Sigmoid colon (tissue), 7 donors: ENCODE measurements around the gene FLNB. TPM values are rescaled to one million over a fixed set of nuclear protein-coding genes. Genes with fewer than 3 reads are reported as not detected.

Source experiments
- DNase-seq: peaks from one replicate; pipeline ENCODE4 v3.0.0-alpha.2; 2019
- H3K27ac ChIP-seq, 4 donors: fragments of 200-600 bp; sonication (generic); one replicate each; pipeline ENCODE4 v1.5.1; 2016 to 2019; ENCODE audit warnings: mild to moderate bottlenecking in 1 of 4
- H3K27me3 ChIP-seq, 3 donors: fragments of 200-600 bp; sonication (generic); one replicate each; pipeline ENCODE4 v1.5.1; 2019; ENCODE audit warnings: mild to moderate bottlenecking in 1 of 3
- H3K36me3 ChIP-seq, 4 donors: fragments of 200-600 bp; sonication (generic); one replicate each; pipeline ENCODE4 v1.5.1; 2016 to 2019
- H3K4me1 ChIP-seq, 4 donors: fragments of 200-600 bp; sonication (generic); one replicate each; pipeline ENCODE4 v1.5.1; 2017 to 2019
- H3K4me3 ChIP-seq, 4 donors: fragments of 200-600 bp; sonication (generic); one replicate each; pipeline ENCODE4 v1.5.1; 2017 to 2019; ENCODE audit warnings: mild to moderate bottlenecking in 2 of 4, moderate library complexity in 1 of 4
- H3K9me3 ChIP-seq, 4 donors: fragments of 200-600 bp in 3 of 4; sonication (generic) in 3 of 4; one replicate each; pipeline versions ENCODE4 v1.5.1 to v1.6.1; 2013 to 2019
- CTCF ChIP-seq, 4 experiments: fragments of 450-650 bp in 3 of 4; fragments of 200-600 bp in 1 of 4; IDR thresholded peaks; one replicate each; pipeline ENCODE4 v1.5.1; 2016 to 2019; ENCODE audit warnings: antibody characterized with exemption in 4 of 4, mild to moderate bottlenecking in 3 of 4, moderate library complexity in 2 of 4
- EP300 ChIP-seq, 4 donors: sonication (generic); formaldehyde crosslinking; IDR thresholded peaks; one replicate each; pipeline ENCODE4 v1.6.1; 2017; ENCODE audit warnings: antibody characterized with exemption in 4 of 4
- POLR2A ChIP-seq, 2 donors: fragments of 450-650 bp; IDR thresholded peaks; one replicate each; pipeline ENCODE4 v1.6.1; 2016; ENCODE audit warnings: antibody characterized with exemption in 2 of 2, mild to moderate bottlenecking in 2 of 2, moderate library complexity in 2 of 2
- POLR2AphosphoS5 ChIP-seq, 4 donors: sonication (generic); formaldehyde crosslinking; IDR thresholded peaks; one replicate each; pipeline ENCODE4 v1.6.1; 2017; ENCODE audit warnings: antibody characterized with exemption in 4 of 4
- WGBS, 2 donors: extraction: QIAGEN DNeasy Blood & Tissue Kit; methylation state at CpG; one replicate each; pipeline ENCODE4 v1.1.7; 2013; 5-methylcytosine and 5-hydroxymethylcytosine counted together
- intact Hi-C: fragments of 100-400 bp; cut with DNase I; formaldehyde crosslinking; loops from one replicate; pipeline ENCODE4 v1.15.1; 2023
- polyA plus RNA-seq, 3 donors: library from polyadenylated mRNA; stranded (reverse); fragments of 200-250 nt; gene quantifications; one replicate each; pipeline ENCODE4 v1.2.3, GENCODE V29; 2013
- total RNA-seq, 4 donors: library from RNA; depleted of rRNA; stranded (reverse); fragments of >200 nt; gene quantifications; one replicate each; pipeline ENCODE4 v1.1.0, GENCODE V29; 2016
- donor health status: healthy with polysubstance abuse.
- donor health status: Bipolar disorder and iron deficiency.
- donor health status: healthy.

The FLNB gene
- total and polyA plus RNA-seq, 7 donors = 51.7 to 277 (median 109) TPM

DNA sequence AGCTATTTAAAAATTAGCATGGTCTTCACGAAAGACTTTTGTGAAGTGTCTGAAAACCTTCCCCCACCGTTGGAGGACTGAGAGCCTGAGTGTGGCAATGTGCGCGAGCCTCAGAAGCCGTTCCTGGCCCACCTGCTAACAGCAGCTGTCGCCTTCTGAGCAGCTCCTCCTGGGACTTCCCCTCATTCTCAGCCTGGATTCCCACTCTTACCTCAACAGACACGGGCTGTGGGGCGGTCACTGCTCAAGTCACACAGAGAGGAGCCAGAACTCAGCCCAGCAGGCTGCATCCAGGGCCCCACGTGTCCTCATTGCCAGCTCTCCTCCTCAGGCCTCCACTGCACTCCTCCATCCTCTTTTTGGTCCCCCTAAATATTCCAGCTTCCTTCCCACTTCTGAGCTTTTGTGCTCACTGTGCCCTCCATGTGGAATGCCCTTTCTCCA, 194.7 kb downstream of the FLNB start:
- H3K4me1 ChIP-seq = no peaks in the 10 kb centered on the region
- DNase-seq = no peak
- no peak overlapping the region for H3K27ac ChIP-seq
- H3K9me3 ChIP-seq = no peaks in the 10 kb centered on the region
- intact Hi-C loops = no loop called here
- TF ChIP-seq POLR2A (IDR thresholded peaks at IDR 0.05) (no peak), EP300 (IDR thresholded peaks at IDR 0.05) (no peak), POLR2AphosphoS5 (IDR thresholded peaks at IDR 0.05) (no peak), CTCF (IDR thresholded peaks at IDR 0.05) (no peak)
- no peak overlapping the region for H3K4me3 ChIP-seq
- 54 to 86% methylated on average over 9 of the region's 9 CpGs for WGBS, 2 donors
- H3K36me3 ChIP-seq = no peaks in the 10 kb centered on the region
- H3K27me3 ChIP-seq = no peaks in the 10 kb centered on the region

DNA sequence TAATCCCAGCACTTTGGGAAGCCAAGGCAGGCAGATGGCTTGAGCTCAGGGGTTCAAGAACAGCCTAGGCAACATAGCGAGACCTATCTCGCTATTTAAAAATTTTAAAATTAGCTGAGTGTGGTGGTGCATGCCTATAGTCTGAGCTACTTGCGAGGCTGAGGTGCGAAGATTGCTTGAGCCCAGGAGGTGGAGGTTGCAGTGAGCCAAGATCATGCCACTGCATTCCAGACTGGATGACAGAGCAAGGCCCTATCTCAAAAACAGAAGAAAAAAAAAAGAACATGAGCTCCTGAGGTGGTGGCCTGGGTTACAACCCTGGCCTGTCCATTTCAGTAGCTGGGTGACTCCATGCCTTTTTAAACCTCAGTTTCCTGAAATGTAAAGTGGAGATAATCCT, 195.3 kb downstream of the FLNB start:
- WGBS, 2 donors = 89 to 98% methylated on average over 4 of the region's 4 CpGs
- Histone ChIP-seq H3K9me3 (no peaks in the 10 kb centered on the region), H3K27ac (no peak overlapping the region), H3K4me1 (no peaks in the 10 kb centered on the region), H3K27me3 (no peaks in the 10 kb centered on the region), H3K36me3 (no peaks in the 10 kb centered on the region), H3K4me3 (no peak overlapping the region)
- TF ChIP-seq POLR2A (IDR thresholded peaks at IDR 0.05) (no peak), CTCF (IDR thresholded peaks at IDR 0.05) (no peak), EP300 (IDR thresholded peaks at IDR 0.05) (no peak), POLR2AphosphoS5 (IDR thresholded peaks at IDR 0.05) (no peak)
- intact Hi-C loops = no loop called here
- DNase-seq = no peak

GRCh38 chr3:58204720-58205119, 196.5 kb downstream of the FLNB start:
- WGBS, 2 donors = 89 to 91% methylated on average over 4 of the region's 4 CpGs
- TF ChIP-seq EP300 (IDR thresholded peaks at IDR 0.05) (no peak), POLR2A (IDR thresholded peaks at IDR 0.05) (no peak), CTCF (IDR thresholded peaks at IDR 0.05) (no peak), POLR2AphosphoS5 (IDR thresholded peaks at IDR 0.05) (no peak)
- Histone ChIP-seq H3K36me3 (no peaks in the 10 kb centered on the region), H3K9me3 (no peaks in the 10 kb centered on the region), H3K27ac (no peak overlapping the region), H3K4me3 (no peak overlapping the region), H3K4me1 (no peaks in the 10 kb centered on the region), H3K27me3 (no peaks in the 10 kb centered on the region)
- DNase-seq = no peak
- intact Hi-C loops = no loop called here

- 65 to 80% methylated on average over 4 of the region's 4 CpGs for WGBS, 2 donors
- intact Hi-C loops = no loop called here
- no peaks in the 10 kb centered on the region for H3K9me3 ChIP-seq
- no peak for DNase-seq
- H3K27me3 ChIP-seq = no peaks in the 10 kb centered on the region
- TF ChIP-seq POLR2A (IDR thresholded peaks at IDR 0.05) (no peak), CTCF (IDR thresholded peaks at IDR 0.05) (no peak), EP300 (IDR thresholded peaks at IDR 0.05) (no peak), POLR2AphosphoS5 (IDR thresholded peaks at IDR 0.05) (no peak)
- H3K4me1 ChIP-seq = no peaks in the 10 kb centered on the region
- H3K36me3 ChIP-seq = no peaks in the 10 kb centered on the region
- H3K27ac ChIP-seq = no peak overlapping the region
- H3K4me3 ChIP-seq = no peak overlapping the region
Measured at GRCh38 chr3:58205981-58206380, 197.8 kb downstream of the FLNB start.

GRCh38 chr3:58206406-58207011, 198.3 kb downstream of the FLNB start:
- intact Hi-C loops = no loop called here
- no peaks in the 10 kb centered on the region for H3K4me1 ChIP-seq
- no peaks in the 10 kb centered on the region for H3K27me3 ChIP-seq
- TF ChIP-seq EP300 (IDR thresholded peaks at IDR 0.05) (no peak), POLR2AphosphoS5 (IDR thresholded peaks at IDR 0.05) (no peak), POLR2A (IDR thresholded peaks at IDR 0.05) (no peak), CTCF (IDR thresholded peaks at IDR 0.05) (no peak)
- 83 to 91% methylated on average over 5 of the region's 5 CpGs for WGBS, 2 donors
- DNase-seq = no peak
- no peak overlapping the region for H3K27ac ChIP-seq
- H3K9me3 ChIP-seq = no peaks in the 10 kb centered on the region
- H3K36me3 ChIP-seq = no peaks in the 10 kb centered on the region
- no peak overlapping the region for H3K4me3 ChIP-seq
